GM10847 (cell line): ENCODE measurements around the gene TST.

Source experiments
- POLR2A ChIP-seq: IDR thresholded peaks from 2 replicates; pipeline ENCODE4 v1.6.1; 2011; ENCODE audit not compliant: insufficient read length; ENCODE audit errors: extremely low read depth

TST gene

DNA sequence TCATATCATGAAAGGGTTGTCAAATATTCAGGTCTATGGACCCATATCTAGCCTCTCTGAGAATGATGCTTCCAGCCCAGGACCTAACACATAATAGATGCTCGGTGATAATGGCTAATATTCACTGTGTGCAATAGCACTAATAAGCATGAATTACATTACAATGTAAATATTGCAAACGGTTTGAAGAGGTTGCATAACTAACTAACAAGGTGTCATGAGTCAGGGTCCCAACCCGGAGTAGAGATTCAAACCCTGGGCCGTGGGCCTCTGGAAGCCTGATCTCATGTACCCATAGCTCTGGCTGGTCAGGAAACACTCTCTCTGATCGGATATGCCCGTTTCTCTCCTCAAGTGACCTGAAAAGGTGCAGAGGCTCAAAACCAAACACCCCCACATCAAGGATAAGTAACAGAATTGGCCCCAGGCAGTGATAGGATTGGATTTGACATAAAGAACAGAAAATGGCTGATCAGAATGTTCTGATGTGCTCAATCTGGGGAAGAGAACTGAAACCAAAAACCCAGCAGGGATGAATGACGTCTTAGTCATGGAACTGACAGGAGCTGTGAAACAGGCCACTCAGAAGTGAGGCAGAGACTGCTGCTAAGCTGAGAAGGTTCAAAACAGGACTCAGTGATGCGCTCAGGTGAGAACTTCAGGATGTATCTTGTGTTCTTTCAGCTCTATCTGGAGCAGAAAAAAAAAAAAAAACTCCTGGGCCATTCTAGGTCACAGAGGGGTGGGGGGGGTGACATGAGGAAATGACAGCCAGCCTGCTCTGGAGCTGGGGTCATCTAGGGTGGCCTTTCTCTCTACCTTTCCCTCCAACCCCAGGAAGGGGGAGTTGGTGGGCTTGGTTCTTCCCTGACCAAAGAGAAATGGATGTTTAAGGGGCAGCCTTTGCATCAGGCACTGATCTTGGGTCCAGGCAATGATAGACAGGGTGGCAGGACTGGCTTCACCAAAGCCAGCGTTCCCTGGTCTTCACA, 25.7 kb upstream of the TST start:
- no peak for TF ChIP-seq POLR2A

DNA sequence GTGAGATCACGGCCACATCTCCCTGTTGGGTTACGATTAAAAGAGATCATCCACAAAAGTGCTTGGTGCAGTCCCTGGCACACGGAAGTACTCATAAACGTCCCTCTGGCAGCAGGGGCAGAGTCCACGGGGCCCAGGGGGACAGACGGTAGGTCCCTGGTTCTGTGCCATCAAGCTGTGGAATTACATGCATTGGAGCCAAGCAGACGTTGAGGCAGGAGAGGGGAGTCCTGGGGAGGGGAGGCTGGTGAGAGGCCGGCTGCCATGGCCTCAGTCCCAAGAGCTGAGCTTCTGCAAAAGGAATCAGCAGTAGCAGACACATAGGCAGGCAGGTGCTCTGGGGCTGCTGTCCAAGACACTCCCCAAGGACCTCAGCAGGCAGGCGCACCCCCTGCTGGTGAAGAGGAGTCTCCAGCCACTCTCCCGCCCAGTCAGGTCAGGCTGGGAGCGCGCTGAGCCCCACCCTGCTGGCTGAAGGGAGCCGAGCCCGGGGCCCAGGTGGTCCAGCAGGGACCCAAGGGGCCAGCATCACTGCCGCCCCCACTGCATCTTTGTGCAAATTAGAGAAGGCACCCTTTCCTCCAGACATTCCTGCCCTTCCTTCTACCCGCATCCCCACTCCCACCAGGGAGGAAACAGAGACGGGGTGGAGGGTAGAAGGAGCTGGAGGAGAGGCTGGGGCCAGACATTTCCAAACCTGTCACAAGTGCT, 24.7 kb upstream of the TST start:
- TF ChIP-seq POLR2A, result no peak

DNA sequence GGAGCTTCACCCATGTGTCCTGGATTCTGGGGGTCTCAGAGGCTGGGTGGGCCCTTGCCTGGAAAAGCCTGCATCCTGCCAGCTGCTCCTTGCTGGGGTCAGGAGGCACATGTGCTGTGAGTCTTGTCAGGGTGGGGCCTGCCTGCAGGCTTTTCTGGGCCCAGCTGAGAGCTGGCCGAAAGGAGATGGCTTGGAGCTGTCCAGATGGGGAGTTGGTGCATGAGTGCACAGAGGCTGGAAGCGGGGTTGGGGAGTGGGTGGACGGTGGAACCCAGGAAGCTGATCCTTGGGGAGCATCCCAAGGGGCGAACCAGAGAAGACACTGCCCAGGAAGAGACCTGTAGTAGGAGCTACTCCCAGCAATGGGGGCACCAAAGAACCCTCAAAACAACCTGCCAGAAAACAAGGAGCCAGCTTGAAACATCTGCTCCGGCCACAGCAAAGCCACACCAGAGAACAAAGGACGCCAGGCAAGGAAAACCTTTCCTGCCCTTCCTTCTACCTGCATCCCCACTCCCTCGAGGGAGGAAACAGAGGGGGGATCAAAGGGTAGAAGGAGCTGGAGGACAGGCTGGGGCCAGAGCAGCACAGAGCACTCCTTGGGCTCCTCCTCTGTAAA, 24.1 kb upstream of the TST start:
- TF ChIP-seq POLR2A, result no peak

- no peak for TF ChIP-seq POLR2A
Observed at GRCh38 chr22:37039466-37039865, 20.2 kb upstream of the TST start.

DNA sequence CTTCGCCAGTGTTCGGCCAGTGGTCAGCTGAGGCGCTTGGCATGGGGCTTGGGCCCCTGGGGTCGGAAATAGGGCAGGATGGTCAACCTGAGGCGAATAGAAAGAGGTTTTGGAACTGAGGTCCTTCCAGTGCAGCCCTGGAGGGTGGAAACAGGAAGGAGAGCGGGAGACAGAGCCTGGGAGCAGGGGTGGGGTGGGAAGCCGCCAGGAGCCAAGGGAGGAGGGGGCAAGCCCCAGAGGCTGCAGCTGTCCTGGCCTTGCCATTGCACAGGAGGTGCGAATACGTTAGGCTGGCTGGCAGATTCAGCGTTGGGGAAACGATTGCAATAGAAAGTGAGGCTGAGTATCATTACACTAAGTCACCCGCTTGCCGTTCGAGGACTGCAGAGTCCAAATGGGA, 18.4 kb upstream of the TST start:
- TF ChIP-seq POLR2A, result no peak

DNA sequence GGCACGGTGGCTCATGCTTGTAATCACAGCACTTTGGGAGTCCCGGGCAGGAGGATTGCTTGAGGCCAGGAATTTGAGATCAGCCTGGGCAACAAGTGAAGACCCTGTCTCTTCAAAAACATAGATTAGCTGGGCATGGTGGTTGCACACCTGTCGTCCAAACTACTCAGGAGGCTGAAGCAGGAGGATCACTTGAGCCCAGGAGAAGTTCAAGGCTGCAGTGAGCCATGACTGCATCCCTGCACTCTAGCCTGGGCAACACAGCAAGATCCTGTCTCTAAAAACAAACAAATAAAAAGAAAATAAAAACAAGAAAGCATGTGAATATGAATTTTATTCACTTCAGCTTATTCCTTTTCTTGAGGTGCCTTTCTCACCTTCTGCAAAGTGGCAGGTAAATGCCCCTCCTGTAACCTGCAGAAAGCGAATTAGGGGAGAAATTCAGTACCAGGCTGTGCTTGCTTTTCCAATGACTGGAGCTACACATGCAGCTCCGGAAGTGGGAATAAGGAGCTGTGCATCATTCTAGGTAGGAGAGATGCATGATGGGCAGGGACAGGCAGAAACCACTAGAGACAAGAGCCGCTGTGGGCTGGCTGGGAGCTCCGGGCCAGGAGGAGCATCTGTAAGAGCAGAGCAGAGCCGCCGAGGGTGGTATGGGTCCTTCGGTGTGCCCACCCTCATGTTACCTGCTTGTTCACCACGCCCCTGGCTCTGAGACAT, 17.6 kb upstream of the TST start:
- no peak for TF ChIP-seq POLR2A

DNA sequence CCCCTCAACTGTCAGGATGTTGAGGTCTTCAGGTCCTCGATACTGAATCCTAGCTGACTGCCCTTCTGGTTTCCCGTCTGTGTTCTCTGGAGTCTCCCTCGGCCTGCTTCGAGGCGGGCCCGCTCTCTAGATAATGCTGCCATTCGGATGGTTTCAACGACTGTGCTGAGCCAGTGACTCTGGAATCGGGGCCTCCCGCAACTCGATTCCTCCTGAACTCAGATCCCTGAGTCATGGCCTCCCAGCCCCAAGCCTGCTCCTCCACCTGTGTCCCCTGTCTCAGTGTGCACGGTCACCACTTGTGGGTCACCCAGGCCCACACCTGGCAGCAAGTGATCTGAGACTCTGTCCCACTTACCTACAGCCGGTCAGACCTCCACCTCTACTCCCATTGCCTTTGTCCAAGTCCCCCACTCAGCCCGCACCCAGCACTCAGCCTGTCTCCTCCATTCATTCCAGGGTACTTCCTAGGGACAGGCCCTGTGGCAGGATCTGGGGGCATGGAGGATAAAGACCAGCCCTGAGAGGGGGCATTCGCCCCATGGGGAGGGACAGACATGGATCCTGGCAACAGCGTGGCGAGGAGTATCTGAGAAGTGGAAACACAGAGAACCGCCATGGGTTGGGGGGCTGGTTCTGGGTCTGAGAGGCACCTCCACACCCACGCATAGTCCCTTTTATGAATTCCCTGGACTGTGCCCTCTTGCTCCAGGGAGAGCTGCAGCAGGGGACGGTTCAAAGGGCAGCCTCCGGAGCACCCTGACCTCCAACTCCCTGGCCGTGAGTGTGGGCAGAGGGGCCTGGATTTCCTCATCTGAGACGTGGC, 14.6 kb upstream of the TST start:
- no peak for TF ChIP-seq POLR2A

DNA sequence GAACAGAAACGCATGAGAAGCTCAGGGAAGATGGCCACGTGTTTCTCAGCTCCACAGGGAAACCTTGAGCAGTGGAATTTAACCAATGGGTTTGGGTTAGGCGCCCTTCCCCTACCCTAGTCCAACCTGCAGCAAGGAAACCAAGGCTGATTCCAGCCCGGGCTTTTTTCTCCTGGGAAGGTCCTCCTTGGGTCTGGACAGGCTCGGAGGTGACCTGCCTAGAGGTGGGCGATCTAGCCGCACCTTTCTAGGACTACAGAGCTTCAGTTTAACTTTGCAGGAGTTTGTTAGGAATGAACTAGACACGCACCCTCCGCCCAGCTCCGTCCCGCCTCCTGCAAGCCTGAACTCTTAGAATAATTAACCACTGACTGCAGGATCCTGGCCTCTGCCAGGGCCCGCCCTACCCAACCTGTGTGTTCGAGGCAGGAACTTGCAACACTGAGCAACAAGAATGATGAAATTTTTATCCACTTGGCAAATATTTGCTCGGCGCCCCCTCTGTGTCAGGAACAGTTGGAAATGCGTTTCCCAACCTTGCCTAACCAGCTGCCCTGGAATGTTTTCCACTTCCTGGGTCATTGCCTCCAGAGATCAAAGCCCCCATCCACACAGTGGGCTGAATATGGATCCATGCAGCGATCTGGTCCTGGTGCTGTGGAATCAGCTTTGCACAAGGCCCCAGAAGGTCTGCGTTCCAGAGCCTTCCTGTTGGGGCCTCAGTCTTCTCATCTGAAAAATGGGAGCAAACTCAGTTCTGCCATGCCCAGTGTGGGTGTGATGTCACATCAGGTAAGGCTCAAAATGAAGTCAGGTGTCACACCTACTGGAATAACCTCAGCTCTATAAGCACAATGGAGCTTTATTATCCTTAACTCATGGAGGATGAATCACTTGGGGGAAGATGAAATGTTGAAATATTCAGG, 13.6 kb upstream of the TST start:
- no peak for TF ChIP-seq POLR2A

DNA sequence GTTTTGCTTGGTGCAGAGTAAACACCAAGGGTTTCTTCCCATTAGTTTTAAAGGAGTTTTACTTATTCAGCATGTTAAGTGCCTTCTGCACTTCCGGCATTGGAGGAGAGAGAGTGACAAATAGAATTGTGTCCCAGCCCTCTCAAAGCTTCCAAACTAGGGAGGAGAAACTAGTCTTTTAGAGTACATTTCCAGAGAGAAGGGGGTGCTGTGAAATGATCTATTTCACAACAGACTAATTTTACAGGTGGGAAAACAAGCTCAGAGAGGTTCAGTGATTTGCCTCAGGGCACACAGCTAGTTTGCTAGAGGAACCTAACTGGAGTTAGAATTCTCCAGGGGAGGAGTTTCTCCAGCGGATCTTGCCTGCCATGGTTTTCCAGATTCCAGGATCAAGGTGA, 12.9 kb upstream of the TST start:
- no peak for TF ChIP-seq POLR2A

- no peak for TF ChIP-seq POLR2A
Observed at GRCh38 chr22:37030560-37031281, 11.5 kb upstream of the TST start.

DNA sequence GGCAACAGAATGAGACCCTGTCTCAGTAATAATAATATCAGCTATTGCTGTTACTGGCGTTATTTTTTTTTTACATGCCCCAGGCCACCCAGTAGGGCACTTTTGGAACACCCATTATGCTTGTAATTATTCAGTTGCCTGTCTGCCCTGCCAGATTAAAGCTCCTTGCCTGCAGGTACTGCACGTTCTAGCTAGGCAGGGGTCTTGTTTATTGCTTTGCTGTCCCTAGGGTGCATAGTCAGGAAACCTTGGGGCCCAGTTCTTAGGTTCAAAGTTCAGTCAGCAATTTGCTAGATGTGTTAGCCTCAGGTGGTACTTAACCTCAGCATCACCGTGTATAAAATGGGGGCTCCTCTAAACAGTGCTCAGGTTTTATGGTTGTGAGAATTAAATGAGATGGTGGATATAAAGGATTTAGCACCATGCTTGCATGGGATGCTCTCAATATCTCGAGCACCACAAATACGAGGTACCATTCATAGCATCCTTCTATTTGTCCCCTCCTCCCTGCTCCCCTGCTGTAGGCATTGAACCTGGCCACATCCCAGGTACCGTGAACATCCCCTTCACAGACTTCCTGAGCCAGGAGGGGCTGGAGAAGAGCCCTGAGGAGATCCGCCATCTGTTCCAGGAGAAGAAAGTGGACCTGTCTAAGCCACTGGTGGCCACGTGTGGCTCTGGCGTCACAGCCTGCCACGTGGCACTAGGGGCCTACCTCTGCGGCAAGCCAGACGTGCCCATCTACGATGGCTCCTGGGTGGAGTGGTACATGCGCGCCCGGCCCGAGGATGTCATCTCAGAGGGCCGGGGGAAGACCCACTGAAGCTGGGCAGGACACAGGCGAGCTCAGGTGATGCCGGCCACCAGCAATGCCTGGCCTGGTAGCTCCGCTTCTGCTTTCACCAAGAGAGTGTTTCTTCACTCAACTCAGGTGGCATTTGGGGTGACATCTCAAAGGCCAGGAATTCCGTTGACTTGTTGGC, 9.7 kb upstream of the TST start:
- TF ChIP-seq POLR2A, result no peak

DNA sequence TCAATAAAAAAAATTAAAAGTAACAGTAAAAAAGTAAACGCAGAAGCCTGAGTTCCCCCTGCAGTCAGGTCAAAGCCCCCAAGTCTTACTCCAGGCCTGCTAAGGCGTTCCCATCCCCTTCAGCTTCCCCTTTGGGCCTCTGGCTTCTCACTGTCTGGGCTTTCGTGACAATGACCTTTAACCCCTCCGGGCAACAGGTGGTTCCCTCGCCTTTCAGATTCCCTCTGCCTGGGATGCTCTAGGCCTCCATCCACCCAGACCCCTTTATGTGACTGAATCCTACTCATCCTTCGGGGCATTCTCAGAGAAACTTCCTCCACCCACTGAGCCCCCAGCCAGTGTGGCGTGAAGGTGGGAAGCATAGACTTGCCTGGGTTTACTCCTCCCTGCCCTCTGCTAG, 8.3 kb upstream of the TST start:
- no peak for TF ChIP-seq POLR2A
